K562 (cell line): ENCODE measurements around the gene OSBP2.

Experiments used
- CBX3 ChIP-seq, 2 experiments: IDR thresholded peaks; 1 replicate in 1 of 2; 2 replicates in 1 of 2; pipeline ENCODE4 v1.6.1; 2012; ENCODE audit warnings: inconsistent platforms in 2 of 2, low read length in 2 of 2, borderline replicate concordance in 1 of 2, control low read depth in 1 of 2
- PBX2 ChIP-seq, 2 experiments: IDR thresholded peaks in 1 of 2; conservative IDR thresholded peaks in 1 of 2; 2 replicates each; pipeline ENCODE4 v1.6.1; 2016; ENCODE audit warnings: low read depth in 2 of 2, mild to moderate bottlenecking in 1 of 2, missing compliant biosample characterization in 1 of 2, missing genetic modification characterization in 1 of 2, moderate library complexity in 1 of 2
- SETDB1 ChIP-seq: IDR thresholded peaks from one replicate; pipeline ENCODE4 v1.6.1; 2012; ENCODE audit warnings: low read length, control low read depth, inconsistent platforms
- STAT6 ChIP-seq: sonication (generic); formaldehyde crosslinking; IDR thresholded peaks from 2 replicates; pipeline ENCODE4 v1.8.1; 2023; ENCODE audit warnings: mild to moderate bottlenecking, missing genetic modification reagents
- THRB ChIP-seq: fragments of 450-650 bp; formaldehyde crosslinking; conservative IDR thresholded peaks from 2 replicates; pipeline ENCODE4 v1.4.0; 2022; ENCODE audit warnings: mild to moderate bottlenecking, missing genetic modification characterization
- TSHZ1 ChIP-seq: fragments of 250-450 bp; sonication (Bioruptor Pico); IDR thresholded peaks from 2 replicates; pipeline ENCODE4 v1.4.0; 2020; ENCODE audit warnings: mild to moderate bottlenecking, moderate library complexity
- ZFP1 ChIP-seq: fragments of 450-650 bp; formaldehyde crosslinking; IDR thresholded peaks from 2 replicates; pipeline ENCODE4 v1.4.0; 2020; ENCODE audit warnings: mild to moderate bottlenecking, mixed read lengths

GRCh38 chr22:30694640-30695350, at the start of gene OSBP2:
- TF ChIP-seq PBX2 (CRISPR knock-in tag; IDR thresholded peaks at IDR 0.05; ENCODE audit: low read depth) (no peak), PBX2 (tag; conservative IDR thresholded peaks at IDR 0.05; ENCODE audit: low read depth) (no peak), STAT6 (CRISPR knock-in tag) (no peak), TSHZ1 (CRISPR knock-in tag) (no peak), SETDB1 (no peak), ZFP1 (CRISPR knock-in tag) (no peak), THRB (CRISPR knock-in tag) (no peak), CBX3 (IDR thresholded peaks at IDR 0.05; ENCODE audit: borderline replicate concordance in 1 of 2, low read length in 2 of 2) (no peak)
